Activated CD8-positive, alpha-beta memory T cell treated with anti-CD3 and anti-CD28 coated beads, Interleukin-2, amount 50 U/mL, for 1 hour (primary cell): ENCODE data around the gene RNF150.

Experiments
- DNase-seq: peaks from one replicate; pipeline ENCODE4 v3.0.0-alpha.2; 2020; ENCODE audit errors: extremely low read depth

RNF150 gene

DNA sequence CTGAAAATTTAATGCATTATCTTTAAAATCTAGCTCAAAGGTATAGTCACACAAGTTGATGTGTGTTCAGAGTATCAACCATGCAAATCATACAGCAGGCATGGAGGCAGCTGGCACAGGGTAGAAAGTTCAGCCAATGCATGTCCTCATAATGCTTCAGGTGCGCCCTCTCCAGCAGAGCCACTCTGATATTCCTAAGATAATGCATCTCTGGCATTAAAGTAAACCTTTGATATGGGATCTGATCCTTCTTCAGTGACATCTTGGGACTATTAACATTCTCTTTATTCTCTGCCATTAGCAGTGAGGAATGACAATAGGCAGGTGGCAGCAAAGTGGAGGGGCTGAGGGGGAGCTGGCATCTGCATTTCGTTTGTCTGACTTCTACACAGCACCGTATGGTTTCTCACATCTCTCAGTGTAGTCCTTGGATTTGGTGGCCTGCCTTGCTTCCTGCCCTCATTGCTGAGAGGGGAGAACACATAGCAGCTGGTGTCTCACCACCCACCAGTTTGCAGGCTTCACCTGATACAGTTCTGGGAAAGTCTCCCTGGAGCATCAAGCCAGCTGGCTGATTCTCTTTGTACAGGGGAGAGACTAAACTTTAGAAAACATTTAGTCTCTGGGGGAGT lies 208.4 kb downstream of the RNF150 start:
- no peak for DNase-seq

DNA sequence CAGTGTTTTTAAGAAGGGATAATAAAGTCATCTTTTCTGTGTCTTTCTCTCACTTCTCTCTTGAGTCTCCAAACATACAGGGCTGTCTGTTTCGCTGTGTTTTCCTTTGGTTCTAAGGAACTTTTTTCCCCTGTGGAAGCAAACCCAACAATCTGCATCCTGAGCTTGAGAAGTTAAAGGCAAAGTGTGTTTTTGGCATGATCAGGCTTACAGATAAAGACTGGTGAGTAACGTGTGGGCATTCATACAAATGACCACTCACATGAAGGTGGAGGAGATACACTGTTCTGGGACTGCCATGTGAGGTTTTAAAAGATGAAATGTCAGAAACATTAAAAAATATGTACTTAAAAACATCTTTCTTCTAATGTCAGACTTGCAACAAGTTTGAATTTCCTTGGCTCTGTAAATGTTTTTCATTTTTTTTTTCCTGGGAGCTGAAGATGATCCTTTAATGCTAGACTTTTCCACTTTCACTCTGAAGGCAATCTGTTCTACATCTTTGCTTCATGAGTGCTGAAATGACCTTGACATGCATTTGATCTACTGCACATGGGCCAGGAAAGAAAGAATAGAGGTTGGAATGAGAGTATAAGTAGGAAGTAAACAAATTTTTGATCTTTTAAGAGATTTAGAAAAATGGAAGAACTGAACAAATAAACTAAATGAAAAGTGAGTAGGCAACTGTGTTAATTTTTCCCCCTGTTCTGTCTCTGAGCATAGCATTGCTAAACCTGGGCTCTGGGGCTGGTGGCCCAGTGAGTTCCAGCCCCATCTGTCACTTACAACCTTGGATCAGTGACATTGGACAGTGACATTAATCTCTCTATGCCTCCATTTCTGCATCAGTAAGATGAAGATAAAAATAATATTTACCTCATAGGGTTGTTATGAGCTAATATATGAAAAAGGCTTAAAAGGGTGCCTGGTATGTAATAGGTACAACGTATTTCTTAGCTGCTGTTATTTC lies 226.0 kb downstream of the RNF150 start:
- no peak for DNase-seq

- DNase-seq: no peak
These were observed 228.4 kb downstream of the RNF150 start for GRCh38 chr4:140904904-140905303.

GRCh38 chr4:140903522-140904475 lies 229.5 kb downstream of the RNF150 start:
- DNase-seq: no peak

DNA sequence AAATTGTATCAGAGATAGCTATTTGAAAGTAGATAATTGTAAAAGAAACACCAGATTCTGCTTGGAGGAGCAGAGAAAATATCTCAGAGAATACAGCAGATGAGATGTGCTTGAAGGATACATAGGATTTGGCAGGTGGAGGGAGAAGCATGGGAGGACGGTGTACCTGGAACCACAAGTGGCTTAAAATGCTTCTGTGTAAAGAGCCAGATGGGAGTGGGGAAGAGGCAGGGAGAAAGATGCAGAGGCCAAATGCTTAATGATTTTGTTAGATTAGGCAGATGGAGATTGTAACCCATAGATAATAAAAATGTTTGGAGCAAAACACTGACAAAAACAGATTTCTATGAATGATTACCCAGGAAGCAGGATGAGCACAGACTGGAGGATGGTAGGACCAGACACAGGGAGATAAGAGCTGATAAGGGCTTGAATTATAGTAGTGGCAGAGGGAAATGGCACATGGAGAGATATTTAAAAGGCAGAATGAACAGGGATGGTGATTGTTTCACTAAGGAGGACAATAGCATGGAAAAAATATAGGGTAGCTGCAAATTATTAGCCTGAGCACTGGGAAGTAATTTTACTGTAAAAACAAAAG lies 231.4 kb downstream of the RNF150 start:
- DNase-seq: no peak

- DNase-seq: no peak
These were observed 239.3 kb downstream of the RNF150 start for GRCh38 chr4:140893939-140894338.

DNA sequence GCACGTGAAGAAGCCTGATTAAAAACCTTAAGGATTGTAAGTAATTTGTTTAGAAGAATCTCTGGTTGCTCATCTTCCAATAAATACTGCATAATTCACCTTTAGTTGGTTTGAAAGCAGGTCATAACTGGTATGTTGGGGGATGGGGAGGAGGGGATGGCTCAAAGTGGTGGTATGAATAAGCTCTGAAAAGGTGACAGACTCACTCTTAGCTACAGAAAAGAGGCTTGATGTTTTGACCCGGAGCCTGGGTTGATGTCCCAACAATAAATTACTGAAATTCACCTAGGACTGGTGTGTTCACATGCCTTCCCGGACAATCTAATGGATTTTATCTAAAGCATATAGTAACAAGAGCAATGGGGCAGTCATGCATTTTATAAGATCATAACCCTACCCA lies 245.2 kb downstream of the RNF150 start:
- DNase-seq: no peak

- no peak for DNase-seq
These were observed 245.8 kb downstream of the RNF150 start for GRCh38 chr4:140887467-140887866.

- DNase-seq: no peak
These were observed 248.7 kb downstream of the RNF150 start for GRCh38 chr4:140884431-140885058.

DNA sequence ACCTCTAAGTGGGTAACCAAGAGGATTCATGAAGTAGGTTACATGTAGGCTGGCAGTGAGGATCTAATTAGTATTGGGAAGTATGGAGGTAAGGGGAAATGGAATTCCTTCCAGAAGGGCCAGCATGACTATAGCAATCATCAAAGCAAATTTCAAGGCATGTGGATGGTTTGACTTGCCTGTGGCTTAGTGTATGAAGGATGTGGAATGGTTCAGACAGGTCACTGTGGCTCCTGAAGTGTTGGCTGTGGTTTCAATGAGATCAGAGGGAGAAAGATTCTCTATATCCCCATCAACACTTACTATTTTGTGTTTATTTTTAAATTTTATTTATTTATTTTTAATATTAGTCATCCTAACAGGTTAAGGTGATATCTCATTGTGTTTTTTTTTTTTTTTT lies 255.5 kb downstream of the RNF150 start:
- no peak for DNase-seq

DNA sequence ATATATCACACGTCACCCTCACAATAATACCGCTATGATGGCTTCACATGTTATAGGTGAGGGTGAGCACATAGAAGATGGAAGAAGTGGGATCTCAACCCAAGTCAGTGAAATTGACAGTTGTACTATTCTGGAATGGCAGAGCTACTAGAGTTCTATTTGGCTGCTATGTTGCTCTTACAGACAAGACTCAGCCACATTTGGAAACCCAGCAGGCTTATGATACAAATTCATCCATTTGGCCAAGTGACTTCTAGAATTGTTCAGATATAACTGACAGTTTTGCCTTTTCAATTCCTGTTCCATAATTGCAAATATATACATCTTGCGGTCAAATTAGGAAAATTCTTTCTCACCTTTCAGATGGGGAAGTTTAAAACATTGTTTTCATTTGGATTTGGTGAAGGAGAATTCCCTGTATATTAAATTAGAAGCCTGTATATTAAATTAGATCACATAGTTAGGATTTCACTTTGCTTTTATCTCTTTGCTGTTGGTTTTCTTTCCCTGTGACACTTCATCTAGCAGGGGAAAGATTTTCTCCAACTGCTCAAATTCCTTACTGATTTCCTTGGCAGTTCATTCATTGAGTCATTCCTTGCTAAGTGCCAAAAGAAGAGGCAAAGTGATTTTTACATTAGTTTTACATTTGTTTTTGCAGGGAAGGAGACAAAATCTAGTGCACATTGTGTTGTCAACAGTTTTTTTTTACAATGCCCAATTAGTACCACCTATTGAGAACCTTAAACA lies 256.5 kb downstream of the RNF150 start:
- DNase-seq: no peak

- no peak for DNase-seq
These were observed 257.4 kb downstream of the RNF150 start for GRCh38 chr4:140875746-140876452.

- no peak for DNase-seq
These were observed 259.2 kb downstream of the RNF150 start for GRCh38 chr4:140874056-140874455.

GRCh38 chr4:140871368-140871767 lies 261.9 kb downstream of the RNF150 start:
- DNase-seq: no peak

DNA sequence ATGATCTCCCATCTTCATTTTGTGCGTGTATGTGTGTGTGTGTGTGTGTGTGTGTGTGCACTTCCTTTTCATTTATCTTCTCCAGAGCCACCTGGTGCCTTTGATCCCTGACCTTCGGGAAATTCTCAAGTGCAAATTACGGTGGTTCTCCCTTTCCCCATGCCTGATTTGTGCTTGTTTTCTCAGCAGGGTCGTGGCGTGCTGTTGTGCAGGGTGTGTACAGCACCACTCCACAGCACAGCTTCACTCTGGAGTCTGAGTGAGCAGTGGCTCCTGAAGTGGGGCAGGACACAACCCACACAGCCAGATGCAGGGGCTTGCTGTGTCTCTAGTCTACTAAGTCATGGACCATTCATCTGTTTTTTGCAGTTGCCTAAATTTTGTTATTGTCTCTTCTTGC lies 262.8 kb downstream of the RNF150 start:
- DNase-seq: no peak

GRCh38 chr4:140869446-140869845 lies 263.8 kb downstream of the RNF150 start:
- DNase-seq: no peak

GRCh38 chr4:140867356-140867755 lies 265.9 kb downstream of the RNF150 start:
- no peak for DNase-seq

DNA sequence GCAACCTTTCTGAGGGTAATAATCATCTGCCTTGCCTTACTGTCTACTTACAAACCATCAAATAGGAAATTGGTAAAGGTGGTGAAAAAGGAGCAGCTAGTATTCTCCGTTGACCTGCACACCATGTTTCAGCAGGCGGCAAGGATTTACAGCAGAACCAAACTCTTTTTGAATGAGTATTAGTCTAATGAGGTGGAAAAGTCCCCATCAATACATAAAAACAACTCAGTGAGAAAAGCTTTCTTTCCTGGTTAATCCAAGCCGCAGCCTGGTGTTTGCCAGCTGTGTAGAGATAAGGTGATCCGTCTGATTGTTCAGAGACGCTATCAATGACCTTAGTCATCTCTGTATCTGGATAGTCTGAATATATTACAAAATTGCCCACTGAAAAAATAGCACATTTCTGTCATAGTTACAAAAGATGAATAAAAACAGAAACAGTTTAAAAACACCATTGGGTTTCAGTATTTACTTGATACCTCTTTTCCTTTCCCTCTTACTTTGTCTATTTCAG lies 266.7 kb downstream of the RNF150 start:
- DNase-seq: no peak
